ENCODE results near the gene SPAG5. TPM values are rescaled to one million over a fixed set of nuclear protein-coding genes. Genes with fewer than 3 reads are reported as not detected.

SPAG5 gene
- total and polyA plus RNA-seq, 2 experiments from 2014 or later = 99.6 to 104 TPM

GRCh38 chr17:28530926-28531325, 67.9 kb downstream of the SPAG5 start:
- Histone ChIP-seq H3K79me2 (replicated peaks; ENCODE audit: insufficient read depth) (no peaks in the 10 kb centered on the region), H3K9me2 (ENCODE audit: insufficient read depth) (no peaks in the 10 kb centered on the region), H3K4me1 (ENCODE audit: insufficient read depth) (no peaks in the 10 kb centered on the region; the same call in 1 of the 2 replicates), H4K20me1 (replicated peaks; ENCODE audit: insufficient read depth) (no peaks in the 10 kb centered on the region), H3K4me3 (no peak overlapping the region), H3K27ac (ENCODE audit: low read depth) (no peak overlapping the region), H3K4me2 (no peak overlapping the region), H2AFZ (no peak overlapping the region), H3F3A (replicated peaks; ENCODE audit: low read depth) (no peaks in the 10 kb centered on the region), H3K36me3 (ENCODE audit: insufficient read depth) (no peaks in the 10 kb centered on the region), H3K27me3 (ENCODE audit: insufficient read depth) (no peaks in the 10 kb centered on the region)
- H3K4me3 Mint-ChIP-seq = no peak overlapping the region
- TF ChIP-seq CREB1 (CRISPR knock-in tag; IDR thresholded peaks at IDR 0.05; ENCODE audit: low read depth) (no peak), JUNB (IDR thresholded peaks at IDR 0.05; ENCODE audit: unreplicated experiment) (no peak), ZNF462 (CRISPR knock-in tag; IDR thresholded peaks at IDR 0.05) (no peak), REST (IDR thresholded peaks at IDR 0.05; ENCODE audit: unreplicated experiment) (no peak), STAT1 (IDR thresholded peaks at IDR 0.05; ENCODE audit: unreplicated experiment) (no peak), ETS1 (IDR thresholded peaks at IDR 0.05) (no peak), ZNF331 (CRISPR knock-in tag; IDR thresholded peaks at IDR 0.05; ENCODE audit: low read depth) (no peak), NANOG (IDR thresholded peaks at IDR 0.05; ENCODE audit: borderline replicate concordance) (no peak), EZH2 (IDR thresholded peaks at IDR 0.05; ENCODE audit: low read depth, unreplicated experiment) (no peak), CTCF (conservative IDR thresholded peaks at IDR 0.05; ENCODE audit: low read depth in 2 of 2) (no peak), ZNF114 (CRISPR knock-in tag; IDR thresholded peaks at IDR 0.05) (no peak), POLR2AphosphoS5 (IDR thresholded peaks at IDR 0.05; ENCODE audit: low read depth) (no peak), EZH2phosphoT487 (IDR thresholded peaks at IDR 0.05; ENCODE audit: unreplicated experiment) (no peak)
- H3K27ac Mint-ChIP-seq = no peak overlapping the region
- H3K9me3 Mint-ChIP-seq = no peaks in the 10 kb centered on the region; the same call in 2 of the 3 replicates
- H3K27me3 Mint-ChIP-seq (ENCODE audit: insufficient read depth, low read depth, poor library complexity) = peaks cover 14% of the 10 kb centered on the region
- H3K4me1 Mint-ChIP-seq = 0 out of 3 replicates have a peak, but pooled peaks cover 3% of the 10 kb centered on the region
- no peak for ATAC-seq
- H3K36me3 Mint-ChIP-seq (ENCODE audit: low read depth) = no peaks in the 10 kb centered on the region
- no peak for DNase-seq (ENCODE audit: low spot score)

All from GM23338 (cell line).